Parathyroid adenoma (tissue), 2 donors: ENCODE measurements around the gene WSCD2.

Experiments used
- H2AFZ ChIP-seq: fragments of 300-600 bp; sonication (generic); one replicate; pipeline ENCODE4 v1.7.0; 2017; ENCODE audit warnings: antibody characterized with exemption, mild to moderate bottlenecking
- H3K27ac ChIP-seq: fragments of 300-600 bp; sonication (generic); one replicate; pipeline ENCODE4 v1.7.0; 2017
- H3K27me3 ChIP-seq: fragments of 300-600 bp; sonication (generic); one replicate; pipeline ENCODE4 v1.7.0; 2017; ENCODE audit warnings: low read length; ENCODE audit not compliant: control insufficient read depth, insufficient read depth
- H3K36me3 ChIP-seq: fragments of 300-600 bp; sonication (generic); one replicate; pipeline ENCODE4 v1.7.0; 2017; ENCODE audit warnings: low read length; ENCODE audit not compliant: control insufficient read depth, insufficient read depth
- H3K4me1 ChIP-seq: fragments of 300-600 bp; sonication (generic); one replicate; pipeline ENCODE4 v1.7.0; 2017; ENCODE audit warnings: control low read depth
- H3K4me2 ChIP-seq: fragments of 300-600 bp; sonication (generic); one replicate; pipeline ENCODE4 v1.7.0; 2017; ENCODE audit warnings: low read length
- H3K4me3 ChIP-seq: fragments of 300-600 bp; sonication (generic); one replicate; pipeline ENCODE4 v1.7.0; 2017; ENCODE audit warnings: low read depth, low read length
- H3K79me2 ChIP-seq: fragments of 300-600 bp; sonication (generic); one replicate; pipeline ENCODE4 v1.7.0; 2017; ENCODE audit warnings: control low read depth
- H3K9ac ChIP-seq: fragments of 300-600 bp; sonication (generic); one replicate; pipeline ENCODE4 v1.7.0; 2017; ENCODE audit warnings: mild to moderate bottlenecking
- H3K9me3 ChIP-seq: fragments of 300-600 bp; sonication (generic); one replicate; pipeline ENCODE4 v1.7.0; 2017; ENCODE audit warnings: low read length; ENCODE audit not compliant: control insufficient read depth
- TF ChIP-seq, protein P1 (sequence below): fragments of 300-600 bp; sonication (generic); IDR thresholded peaks from one replicate; pipeline ENCODE4 v1.7.0; 2017; ENCODE audit warnings: antibody characterized with exemption, mild to moderate bottlenecking
- donor health status: primary hyperparathyroidism.

WSCD2 gene

DNA sequence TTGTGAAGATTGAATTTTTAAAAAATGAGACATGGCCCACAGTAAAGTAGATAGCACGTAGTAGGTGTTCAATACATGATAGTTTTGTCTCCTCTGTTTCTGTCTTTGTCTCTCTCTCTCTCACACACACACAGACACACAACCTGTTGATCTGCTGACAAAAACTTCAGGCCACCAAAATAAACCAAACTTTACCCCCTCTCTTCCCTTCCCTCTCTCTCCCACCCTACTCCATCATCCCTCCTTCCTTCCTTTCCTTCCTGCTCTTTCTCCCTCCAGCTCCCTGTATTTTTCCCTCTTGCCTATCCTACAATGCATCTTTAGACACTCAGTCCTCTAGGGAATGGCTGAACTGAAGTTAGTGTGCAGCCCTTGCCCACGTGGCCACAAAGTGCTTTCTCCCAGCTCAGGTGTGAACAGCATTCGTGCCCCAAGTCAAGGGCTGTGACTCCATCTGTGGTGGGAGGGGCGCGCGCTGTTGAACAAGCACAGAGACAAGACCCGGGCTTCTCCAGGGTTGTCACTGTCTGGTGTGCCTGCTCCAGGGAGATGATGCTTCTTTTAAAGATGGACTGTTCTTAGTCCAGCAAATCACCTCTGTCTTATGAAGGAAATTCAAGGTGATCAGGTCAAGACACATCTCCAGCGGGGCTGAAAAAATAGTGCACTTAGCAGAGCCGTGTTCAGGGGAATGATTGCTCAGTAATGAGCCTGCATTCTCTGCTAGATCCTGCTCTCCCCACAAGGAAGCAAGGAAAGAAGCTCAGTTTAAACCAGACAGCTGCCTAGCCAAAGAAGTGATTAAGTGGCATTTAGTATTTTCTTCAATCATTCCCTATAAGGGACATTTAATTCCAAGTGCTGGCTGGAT is 75.3 kb downstream of the WSCD2 start:
- H3K27me3 ChIP-seq: no peaks in the 10 kb centered on the region

DNA sequence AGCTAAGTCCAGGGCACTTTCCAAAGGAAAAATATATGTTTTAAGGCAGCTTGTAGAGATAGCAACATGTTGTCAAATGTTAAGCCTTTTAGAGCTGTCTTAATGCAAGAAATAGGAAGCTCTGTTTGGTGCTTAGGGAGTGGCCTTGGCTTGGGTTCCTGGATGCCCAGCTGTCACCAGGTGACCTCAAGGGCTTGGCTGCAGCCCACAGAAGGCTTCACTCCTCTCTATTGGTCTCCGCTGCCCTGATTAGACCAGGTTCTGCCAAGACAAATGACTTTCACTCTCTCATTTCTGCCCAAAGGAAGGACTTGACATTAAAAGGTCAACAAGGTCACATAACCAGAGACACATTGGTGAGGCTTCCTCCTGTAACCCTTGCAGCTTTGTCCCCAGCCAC is 76.8 kb downstream of the WSCD2 start:
- Histone ChIP-seq H3K79me2 (no peaks in the 10 kb centered on the region), H3K36me3 (no peaks in the 10 kb centered on the region), H3K9ac (no peak overlapping the region), H3K9me3 (no peaks in the 10 kb centered on the region), H3K27ac (no peak overlapping the region), H3K4me1 (peaks cover 12% of the 10 kb centered on the region), H3K4me2 (no peak overlapping the region), H3K27me3 (no peaks in the 10 kb centered on the region), H2AFZ (no peak overlapping the region), H3K4me3 (no peak overlapping the region)
- TF ChIP-seq, protein P1, sequence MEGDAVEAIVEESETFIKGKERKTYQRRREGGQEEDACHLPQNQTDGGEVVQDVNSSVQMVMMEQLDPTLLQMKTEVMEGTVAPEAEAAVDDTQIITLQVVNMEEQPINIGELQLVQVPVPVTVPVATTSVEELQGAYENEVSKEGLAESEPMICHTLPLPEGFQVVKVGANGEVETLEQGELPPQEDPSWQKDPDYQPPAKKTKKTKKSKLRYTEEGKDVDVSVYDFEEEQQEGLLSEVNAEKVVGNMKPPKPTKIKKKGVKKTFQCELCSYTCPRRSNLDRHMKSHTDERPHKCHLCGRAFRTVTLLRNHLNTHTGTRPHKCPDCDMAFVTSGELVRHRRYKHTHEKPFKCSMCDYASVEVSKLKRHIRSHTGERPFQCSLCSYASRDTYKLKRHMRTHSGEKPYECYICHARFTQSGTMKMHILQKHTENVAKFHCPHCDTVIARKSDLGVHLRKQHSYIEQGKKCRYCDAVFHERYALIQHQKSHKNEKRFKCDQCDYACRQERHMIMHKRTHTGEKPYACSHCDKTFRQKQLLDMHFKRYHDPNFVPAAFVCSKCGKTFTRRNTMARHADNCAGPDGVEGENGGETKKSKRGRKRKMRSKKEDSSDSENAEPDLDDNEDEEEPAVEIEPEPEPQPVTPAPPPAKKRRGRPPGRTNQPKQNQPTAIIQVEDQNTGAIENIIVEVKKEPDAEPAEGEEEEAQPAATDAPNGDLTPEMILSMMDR: no peak

More for the DNA sequence above, 75.3 kb downstream of the WSCD2 start:
- peaks cover 12% of the 10 kb centered on the region for H3K4me1 ChIP-seq
- no peak overlapping the region for H2AFZ ChIP-seq
- TF ChIP-seq, protein P1: no peak
- no peak overlapping the region for H3K4me3 ChIP-seq
- H3K36me3 ChIP-seq: no peaks in the 10 kb centered on the region
- H3K4me2 ChIP-seq: no peak overlapping the region
- no peak overlapping the region for H3K27ac ChIP-seq
- no peaks in the 10 kb centered on the region for H3K79me2 ChIP-seq
- no peaks in the 10 kb centered on the region for H3K9me3 ChIP-seq
- no peak overlapping the region for H3K9ac ChIP-seq

DNA sequence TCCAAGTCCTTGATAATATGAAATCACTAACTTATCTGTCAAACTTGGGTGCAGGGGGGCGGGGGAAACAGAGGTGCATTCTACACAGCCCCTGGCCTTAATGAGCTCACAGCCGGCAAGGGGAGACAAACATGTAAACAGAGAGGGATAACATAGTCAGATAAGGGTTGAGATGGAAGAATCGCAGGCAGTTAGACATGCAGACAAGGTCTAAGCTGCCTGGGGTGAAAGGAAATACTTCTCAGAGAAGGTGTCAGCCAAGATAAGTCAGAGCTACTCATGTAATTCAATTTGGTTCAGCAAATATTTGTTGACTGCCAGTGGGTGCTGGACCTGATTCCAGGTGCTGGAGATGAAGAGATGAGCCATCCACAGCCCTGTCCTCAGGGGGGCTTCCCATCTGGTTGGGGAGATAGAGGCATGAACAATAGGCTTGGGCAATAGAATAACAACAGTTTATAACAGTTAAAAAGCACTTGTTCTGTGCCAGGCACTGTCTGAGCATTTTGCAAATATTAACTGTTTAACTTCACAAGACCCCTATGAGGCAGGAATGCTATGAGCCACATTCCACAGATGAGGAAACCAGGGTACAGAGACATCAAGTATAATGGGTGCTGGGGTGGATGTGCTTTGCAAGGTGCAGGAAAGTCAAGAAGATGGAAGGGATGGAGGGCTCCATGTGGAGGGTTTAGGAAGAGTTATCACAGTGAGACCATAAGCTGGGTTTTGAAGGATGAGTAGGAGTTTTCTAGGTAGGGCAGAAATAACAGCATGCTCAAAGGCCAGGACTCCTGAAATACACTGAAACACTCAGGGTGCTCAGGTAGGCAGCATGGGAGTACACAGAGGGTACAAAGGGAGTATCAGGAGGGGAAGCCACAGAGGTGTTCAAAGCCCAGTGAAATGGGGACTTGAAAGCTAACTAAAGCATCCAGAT is 79.0 kb downstream of the WSCD2 start:
- Histone ChIP-seq H3K4me3 (no peak overlapping the region), H3K4me2 (no peak overlapping the region), H3K4me1 (no peaks in the 10 kb centered on the region), H3K79me2 (no peaks in the 10 kb centered on the region), H3K27me3 (no peaks in the 10 kb centered on the region), H3K27ac (no peak overlapping the region), H3K36me3 (no peaks in the 10 kb centered on the region), H3K9me3 (no peaks in the 10 kb centered on the region), H3K9ac (no peak overlapping the region), H2AFZ (no peak overlapping the region)
- TF ChIP-seq, protein P1: no peak

DNA sequence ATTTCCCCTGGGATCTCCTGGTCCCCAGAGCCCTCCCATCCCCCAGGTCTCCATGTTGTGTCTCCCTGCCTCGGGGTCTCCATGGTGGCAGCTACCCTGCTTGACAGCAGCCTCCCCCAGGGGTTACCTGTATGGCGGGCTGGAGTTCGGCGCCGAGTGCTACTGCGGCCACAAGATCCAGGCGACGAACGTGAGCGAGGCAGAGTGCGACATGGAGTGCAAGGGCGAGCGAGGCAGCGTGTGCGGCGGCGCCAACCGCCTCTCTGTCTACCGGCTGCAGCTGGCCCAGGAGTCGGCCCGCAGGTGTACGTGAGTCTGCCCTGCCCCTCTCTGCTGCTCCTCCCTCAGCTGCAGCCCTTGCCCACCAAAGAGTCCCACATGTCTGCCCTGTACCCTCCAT is 80.9 kb downstream of the WSCD2 start:
- Histone ChIP-seq H3K36me3 (no peaks in the 10 kb centered on the region), H3K4me3 (no peak overlapping the region), H2AFZ (no peak overlapping the region), H3K79me2 (no peaks in the 10 kb centered on the region), H3K27ac (no peak overlapping the region), H3K27me3 (no peaks in the 10 kb centered on the region), H3K4me1 (peaks cover 7% of the 10 kb centered on the region), H3K4me2 (no peak overlapping the region), H3K9me3 (no peaks in the 10 kb centered on the region), H3K9ac (no peak overlapping the region)
- TF ChIP-seq, protein P1: no peak
